SK-N-DZ (cell line): Measurements from ENCODE around the gene TIAM2.

Experiments
- DNase-seq: peaks from one replicate; pipeline ENCODE4 v3.0.0-alpha.2; 2015; ENCODE audit warnings: low spot score

The TIAM2 gene

GRCh38 chr6:155276638-155277037 is 281.5 kb downstream of the TIAM2 start:
- DNase-seq = no peak

GRCh38 chr6:155278319-155279049 is 283.4 kb downstream of the TIAM2 start:
- no peak for DNase-seq

GRCh38 chr6:155284775-155285174 is 289.7 kb downstream of the TIAM2 start:
- no peak for DNase-seq

GRCh38 chr6:155287762-155288161 is 292.6 kb downstream of the TIAM2 start:
- no peak for DNase-seq

GRCh38 chr6:155290491-155290890 is 295.4 kb downstream of the TIAM2 start:
- no peak for DNase-seq

GRCh38 chr6:155291291-155291690 is 296.2 kb downstream of the TIAM2 start:
- no peak for DNase-seq

GRCh38 chr6:155292711-155293110 is 297.6 kb downstream of the TIAM2 start:
- DNase-seq = no peak

GRCh38 chr6:155297669-155298068 is 302.6 kb downstream of the TIAM2 start:
- DNase-seq = no peak

GRCh38 chr6:155301867-155302266 is 306.8 kb downstream of the TIAM2 start:
- no peak for DNase-seq

GRCh38 chr6:155303361-155303870 is 308.3 kb downstream of the TIAM2 start:
- no peak for DNase-seq

GRCh38 chr6:155306958-155307357 is 311.8 kb downstream of the TIAM2 start:
- DNase-seq = no peak
